Measurements from ENCODE around the gene ECI1.

Gene ECI1

GRCh38 chr16:2288726-2289125 is 37.3 kb upstream of the ECI1 start:
- H2AFZ ChIP-seq (ENCODE audit: low read length) = no peak overlapping the region
- no peaks in the 10 kb centered on the region for H4K20me1 ChIP-seq (ENCODE audit: insufficient read depth, low read length, poor library complexity, severe bottlenecking)
- no peaks in the 10 kb centered on the region for H3K9me3 ChIP-seq (ENCODE audit: insufficient read depth, low read depth, low read length)
- TF ChIP-seq EZH2phosphoT487 (IDR thresholded peaks at IDR 0.05; ENCODE audit: borderline replicate concordance) (no peak), CTCF (conservative IDR thresholded peaks at IDR 0.05; ENCODE audit: low read length) (no peak)
- no peaks in the 10 kb centered on the region for H3K4me1 ChIP-seq (ENCODE audit: insufficient read depth, low read length, poor library complexity, severe bottlenecking)
- H3K9me2 ChIP-seq (replicated peaks; ENCODE audit: low read depth, low read length) = no peaks in the 10 kb centered on the region
- no peaks in the 10 kb centered on the region for H3K36me3 ChIP-seq (ENCODE audit: insufficient read depth, low read length)
- H3K4me3 ChIP-seq (ENCODE audit: low read length, poor library complexity, severe bottlenecking) = no peak overlapping the region
- H3K27me3 ChIP-seq (ENCODE audit: insufficient read depth, low read length, poor library complexity, severe bottlenecking) = no peaks in the 10 kb centered on the region
- H3K4me2 ChIP-seq (ENCODE audit: low read depth, low read length, poor library complexity, severe bottlenecking) = no peak overlapping the region
- no peaks in the 10 kb centered on the region for H3F3A ChIP-seq (ENCODE audit: low read depth)
- no peak overlapping the region for H3K9ac ChIP-seq (ENCODE audit: low read depth, low read length, poor library complexity, severe bottlenecking)
- H3K79me2 ChIP-seq (ENCODE audit: insufficient read depth, low read length) = no peaks in the 10 kb centered on the region

- Histone ChIP-seq H3K9me3 (ENCODE audit: insufficient read depth, low read depth, low read length) (no peaks in the 10 kb centered on the region), H3K9ac (ENCODE audit: low read depth, low read length, poor library complexity, severe bottlenecking) (no peak overlapping the region), H4K20me1 (ENCODE audit: insufficient read depth, low read length, poor library complexity, severe bottlenecking) (no peaks in the 10 kb centered on the region), H3K27me3 (ENCODE audit: insufficient read depth, low read length, poor library complexity, severe bottlenecking) (no peaks in the 10 kb centered on the region), H3F3A (ENCODE audit: low read depth) (no peaks in the 10 kb centered on the region), H3K36me3 (ENCODE audit: insufficient read depth, low read length) (no peaks in the 10 kb centered on the region), H3K9me2 (replicated peaks; ENCODE audit: low read depth, low read length) (no peaks in the 10 kb centered on the region), H3K4me3 (ENCODE audit: low read length, poor library complexity, severe bottlenecking) (no peak overlapping the region), H2AFZ (ENCODE audit: low read length) (no peak overlapping the region), H3K4me1 (ENCODE audit: insufficient read depth, low read length, poor library complexity, severe bottlenecking) (no peaks in the 10 kb centered on the region), H3K4me2 (ENCODE audit: low read depth, low read length, poor library complexity, severe bottlenecking) (no peak overlapping the region), H3K79me2 (ENCODE audit: insufficient read depth, low read length) (no peaks in the 10 kb centered on the region)
- TF ChIP-seq EZH2phosphoT487 (IDR thresholded peaks at IDR 0.05; ENCODE audit: borderline replicate concordance) = no peak
- TF ChIP-seq CTCF (conservative IDR thresholded peaks at IDR 0.05; ENCODE audit: low read length) = no peak
Measured at GRCh38 chr16:2287916-2288547, 36.6 kb upstream of the ECI1 start.

GRCh38 chr16:2286550-2286949 is 35.2 kb upstream of the ECI1 start:
- Histone ChIP-seq H3F3A (ENCODE audit: low read depth) (no peaks in the 10 kb centered on the region), H3K27me3 (ENCODE audit: insufficient read depth, low read length, poor library complexity, severe bottlenecking) (no peaks in the 10 kb centered on the region), H3K36me3 (ENCODE audit: insufficient read depth, low read length) (no peaks in the 10 kb centered on the region), H2AFZ (ENCODE audit: low read length) (no peak overlapping the region), H3K9ac (ENCODE audit: low read depth, low read length, poor library complexity, severe bottlenecking) (no peak overlapping the region), H3K9me3 (ENCODE audit: insufficient read depth, low read depth, low read length) (no peaks in the 10 kb centered on the region), H3K4me1 (ENCODE audit: insufficient read depth, low read length, poor library complexity, severe bottlenecking) (no peaks in the 10 kb centered on the region), H4K20me1 (ENCODE audit: insufficient read depth, low read length, poor library complexity, severe bottlenecking) (no peaks in the 10 kb centered on the region), H3K4me2 (ENCODE audit: low read depth, low read length, poor library complexity, severe bottlenecking) (no peak overlapping the region), H3K79me2 (ENCODE audit: insufficient read depth, low read length) (no peaks in the 10 kb centered on the region), H3K9me2 (replicated peaks; ENCODE audit: low read depth, low read length) (no peaks in the 10 kb centered on the region), H3K4me3 (ENCODE audit: low read length, poor library complexity, severe bottlenecking) (no peak overlapping the region)
- TF ChIP-seq CTCF (conservative IDR thresholded peaks at IDR 0.05; ENCODE audit: low read length) (no peak), EZH2phosphoT487 (IDR thresholded peaks at IDR 0.05; ENCODE audit: borderline replicate concordance) (no peak)
